Esophagus muscularis mucosa (tissue), 4 donors: ENCODE measurements around the gene RPS14. TPM values are rescaled to one million over a fixed set of nuclear protein-coding genes. Genes with fewer than 3 reads are reported as not detected.

Experiments used
- DNase-seq: peaks from one replicate; pipeline ENCODE4 v3.0.0-alpha.2; 2017; ENCODE audit errors: extremely low spot score
- H3K27ac ChIP-seq, 4 donors: fragments of 200-600 bp; sonication (generic); replicated peaks in 1 of 4; 1 replicate in 3 of 4; 2 replicates in 1 of 4; pipeline ENCODE4 v1.5.1; 2016 to 2019; ENCODE audit warnings: mild to moderate bottlenecking in 1 of 4
- H3K27me3 ChIP-seq, 4 donors: fragments of 200-600 bp; sonication (generic); one replicate each; pipeline versions ENCODE4 v1.5.1 to v1.6.0; 2016 to 2019
- H3K36me3 ChIP-seq, 4 donors: fragments of 200-600 bp; sonication (generic); one replicate each; pipeline ENCODE4 v1.5.1; 2016 to 2019
- H3K4me1 ChIP-seq, 4 donors: fragments of 200-600 bp; sonication (generic); one replicate each; pipeline ENCODE4 v1.5.1; 2016 to 2019
- H3K4me3 ChIP-seq, 4 donors: fragments of 200-600 bp; sonication (generic); 1 replicate in 2 of 4; 2 replicates in 2 of 4; pipeline ENCODE4 v1.5.1; 2016 to 2019; ENCODE audit warnings: mild to moderate bottlenecking in 4 of 4, moderate library complexity in 1 of 4
- H3K9me3 ChIP-seq, 4 donors: fragments of 200-600 bp; sonication (generic); 1 replicate in 3 of 4; 2 replicates in 1 of 4; pipeline ENCODE4 v1.5.1; 2016 to 2019
- EP300 ChIP-seq: sonication (generic); formaldehyde crosslinking; IDR thresholded peaks from one replicate; pipeline ENCODE4 v1.6.1; 2017; ENCODE audit warnings: antibody characterized with exemption
- POLR2A ChIP-seq: fragments of 450-650 bp; IDR thresholded peaks from one replicate; pipeline ENCODE4 v1.6.1; 2017; ENCODE audit warnings: antibody characterized with exemption, moderate library complexity, mild to moderate bottlenecking, low read depth
- POLR2AphosphoS5 ChIP-seq, 2 donors: sonication (generic); formaldehyde crosslinking; IDR thresholded peaks; one replicate each; pipeline ENCODE4 v1.6.1; 2017; ENCODE audit warnings: antibody characterized with exemption in 2 of 2
- WGBS: methylation state at CpG from one replicate; pipeline ENCODE4 v1.1.5; 2018; 5-methylcytosine and 5-hydroxymethylcytosine counted together
- intact Hi-C: fragments of 100-400 bp; cut with DNase I; formaldehyde crosslinking; loops from one replicate; pipeline ENCODE4 v1.15.1; 2023
- total RNA-seq, 4 donors: library from RNA; depleted of rRNA; stranded (reverse); fragments of >200 nt; gene quantifications; one replicate each; pipeline versions ENCODE4 v1.1.0 to v1.2.1, GENCODE V29; 2016
- TF ChIP-seq, protein P1 (sequence below), 3 experiments: fragments of 200-600 bp in 2 of 3; fragments of 450-650 bp in 1 of 3; sonication (generic) in 2 of 3; IDR thresholded peaks; one replicate each; pipeline ENCODE4 v1.5.1; 2017 to 2019; ENCODE audit warnings: antibody characterized with exemption in 3 of 3, mild to moderate bottlenecking in 2 of 3, moderate library complexity in 1 of 3

Gene RPS14
- total RNA-seq, 4 donors from 2014 or later = 1,492 to 3,727 (median 2,626) TPM

DNA sequence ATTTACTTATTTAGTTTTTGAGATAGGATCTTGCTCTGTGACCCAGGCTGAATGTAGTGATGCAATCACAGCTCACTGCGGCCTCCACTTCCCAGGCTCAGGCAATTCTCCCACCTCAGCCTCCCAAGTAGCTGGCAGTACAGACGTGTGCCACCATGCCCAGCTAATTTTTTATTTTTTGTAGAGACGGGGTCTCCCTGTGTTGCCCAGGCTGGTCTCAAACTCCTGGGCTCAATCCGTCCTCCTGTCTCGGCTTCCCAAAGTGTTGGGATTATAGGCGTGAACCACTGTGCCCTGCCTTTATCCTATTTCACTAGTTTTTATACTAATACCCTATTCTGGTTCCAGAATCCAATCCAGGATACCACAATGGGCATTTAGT, 6.8 kb downstream of the RPS14 start:
- Histone ChIP-seq H3K27ac (peak overlapping the region in 1 of 4 donors; percentile 45), H3K36me3 (peaks cover 44 to 58% (median 51%) of the 10 kb centered on the region in 4 donors), H3K9me3 (no peaks in the 10 kb centered on the region), H3K27me3 (no peaks in the 10 kb centered on the region), H3K4me1 (peaks cover 10 to 52% (median 31%) of the 10 kb centered on the region in 4 donors), H3K4me3 (no peak overlapping the region)
- DNase-seq = no peak
- TF ChIP-seq POLR2AphosphoS5 (IDR thresholded peaks at IDR 0.05) = no peak
- TF ChIP-seq POLR2A = no peak
- no peak for TF ChIP-seq EP300
- TF ChIP-seq, protein P1, sequence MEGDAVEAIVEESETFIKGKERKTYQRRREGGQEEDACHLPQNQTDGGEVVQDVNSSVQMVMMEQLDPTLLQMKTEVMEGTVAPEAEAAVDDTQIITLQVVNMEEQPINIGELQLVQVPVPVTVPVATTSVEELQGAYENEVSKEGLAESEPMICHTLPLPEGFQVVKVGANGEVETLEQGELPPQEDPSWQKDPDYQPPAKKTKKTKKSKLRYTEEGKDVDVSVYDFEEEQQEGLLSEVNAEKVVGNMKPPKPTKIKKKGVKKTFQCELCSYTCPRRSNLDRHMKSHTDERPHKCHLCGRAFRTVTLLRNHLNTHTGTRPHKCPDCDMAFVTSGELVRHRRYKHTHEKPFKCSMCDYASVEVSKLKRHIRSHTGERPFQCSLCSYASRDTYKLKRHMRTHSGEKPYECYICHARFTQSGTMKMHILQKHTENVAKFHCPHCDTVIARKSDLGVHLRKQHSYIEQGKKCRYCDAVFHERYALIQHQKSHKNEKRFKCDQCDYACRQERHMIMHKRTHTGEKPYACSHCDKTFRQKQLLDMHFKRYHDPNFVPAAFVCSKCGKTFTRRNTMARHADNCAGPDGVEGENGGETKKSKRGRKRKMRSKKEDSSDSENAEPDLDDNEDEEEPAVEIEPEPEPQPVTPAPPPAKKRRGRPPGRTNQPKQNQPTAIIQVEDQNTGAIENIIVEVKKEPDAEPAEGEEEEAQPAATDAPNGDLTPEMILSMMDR (IDR thresholded peaks at IDR 0.05) = no peak
- WGBS = 81% methylated on average over 6 of the region's 6 CpGs
- intact Hi-C loops = loop anchor here (10.0 kb wide), 1 partner anchor 308 kb away; no protein-coding TSS in a partner anchor

DNA sequence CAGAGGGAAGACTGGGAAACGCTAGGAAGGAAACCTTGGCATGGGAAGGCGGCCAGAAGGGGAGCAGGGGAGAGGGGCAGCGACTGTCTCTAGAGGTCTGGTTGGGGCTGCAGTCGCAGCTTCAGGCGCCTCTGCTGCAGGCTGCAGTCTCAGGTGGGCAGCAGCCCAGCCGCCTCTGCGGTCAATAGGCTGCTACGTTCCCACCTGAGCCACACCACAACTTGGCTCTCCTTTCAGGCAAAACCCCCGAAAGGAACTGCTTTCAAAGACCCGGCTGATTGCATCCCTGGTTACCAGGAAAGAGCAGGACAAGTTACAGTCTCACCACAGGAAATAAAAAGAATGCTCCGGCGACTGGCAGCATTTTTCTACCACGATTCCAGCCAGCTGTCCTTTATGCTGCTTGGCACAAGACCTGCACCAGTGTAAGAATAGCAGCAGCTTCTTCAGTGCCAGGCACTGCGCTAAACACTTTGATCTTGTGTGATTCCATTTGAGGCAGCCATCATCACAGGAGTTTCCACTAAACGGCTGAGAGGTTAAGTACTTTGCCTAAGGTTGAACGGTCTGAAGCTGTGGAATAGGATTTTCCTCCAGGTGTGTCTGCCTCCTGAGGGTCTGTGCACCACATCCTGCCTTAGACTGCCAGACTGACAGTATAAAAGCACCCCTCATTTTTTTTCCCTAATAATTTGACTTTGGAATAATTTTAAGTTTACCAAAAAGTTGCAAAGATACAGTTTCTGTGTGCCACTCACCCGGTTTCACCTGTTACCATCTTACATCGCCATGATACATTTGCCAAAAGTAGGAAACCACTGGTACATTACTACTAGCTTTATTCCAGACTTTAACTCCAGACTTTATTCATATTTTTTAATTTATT, 7.5 kb downstream of the RPS14 start:
- Histone ChIP-seq H3K4me1 (peaks cover 9 to 46% (median 27%) of the 10 kb centered on the region in 4 donors), H3K9me3 (no peaks in the 10 kb centered on the region), H3K27me3 (no peaks in the 10 kb centered on the region), H3K4me3 (no peak overlapping the region), H3K27ac (peak overlapping the region in 2 of 4 donors; percentile 3 to 45), H3K36me3 (peaks cover 38 to 52% (median 45%) of the 10 kb centered on the region in 4 donors)
- TF ChIP-seq POLR2AphosphoS5 (IDR thresholded peaks at IDR 0.05) (peak; percentile 6 to 10), EP300 (no peak), POLR2A (no peak)
- TF ChIP-seq, protein P1 (IDR thresholded peaks at IDR 0.05) = no peak
- 63% methylated on average over 18 of the region's 18 CpGs for WGBS
- no peak for DNase-seq
- intact Hi-C loops = loop anchor here (10.0 kb wide), 1 partner anchor 307 kb away; no protein-coding TSS in a partner anchor

DNA sequence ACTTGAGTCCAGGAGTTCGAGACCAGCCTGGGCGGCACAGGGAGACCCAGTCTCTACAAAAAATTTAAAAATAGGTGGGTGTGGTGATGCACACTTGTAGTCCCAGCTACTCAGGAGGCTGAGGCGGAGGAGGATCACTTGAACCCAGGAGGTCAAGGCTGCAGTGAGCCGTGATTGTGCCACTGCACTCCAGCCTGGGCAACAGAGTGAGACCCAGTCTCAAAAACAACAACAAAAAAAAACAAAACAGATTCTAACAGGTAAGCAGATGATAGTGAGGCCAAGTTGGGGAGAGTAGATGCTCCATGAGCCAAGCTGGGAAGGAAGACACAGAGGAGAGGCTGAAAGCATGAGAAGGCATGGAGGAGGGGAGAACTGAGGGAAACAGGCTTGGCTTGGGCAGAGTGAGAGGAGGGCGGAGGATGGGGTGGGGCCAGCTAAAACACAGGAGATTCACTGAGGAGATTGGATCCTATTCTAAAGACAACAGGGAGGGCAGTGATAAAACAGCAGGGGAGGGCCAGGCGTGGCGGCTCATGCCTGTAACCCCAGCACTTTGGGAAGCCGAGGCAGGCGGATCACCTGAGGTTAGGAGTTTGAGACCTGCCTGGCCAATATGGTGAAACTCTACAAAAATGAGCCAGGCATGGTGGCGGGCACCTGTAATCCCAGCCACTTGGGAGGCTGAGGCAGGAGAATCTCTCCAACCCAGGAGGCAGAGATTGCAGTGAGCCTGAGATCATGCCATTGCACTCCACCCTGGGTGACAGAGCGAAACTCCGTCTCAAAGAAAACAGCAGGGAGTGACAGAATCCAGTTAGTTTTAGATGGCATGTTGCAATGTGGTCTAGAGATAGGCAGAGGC, 8.4 kb downstream of the RPS14 start:
- WGBS = 89% methylated on average over 12 of the region's 12 CpGs
- intact Hi-C loops = loop anchor here (10.0 kb wide), 1 partner anchor 306 kb away; no protein-coding TSS in a partner anchor
- Histone ChIP-seq H3K36me3 (peaks cover 29 to 43% (median 36%) of the 10 kb centered on the region in 4 donors), H3K27ac (peak overlapping the region in 2 of 4 donors; percentile 3 to 45), H3K4me3 (no peak overlapping the region), H3K4me1 (peaks cover 9 to 40% (median 25%) of the 10 kb centered on the region in 4 donors), H3K9me3 (no peaks in the 10 kb centered on the region), H3K27me3 (no peaks in the 10 kb centered on the region)
- DNase-seq = no peak
- TF ChIP-seq, protein P1 (IDR thresholded peaks at IDR 0.05) = no peak
- no peak for TF ChIP-seq POLR2A

DNA sequence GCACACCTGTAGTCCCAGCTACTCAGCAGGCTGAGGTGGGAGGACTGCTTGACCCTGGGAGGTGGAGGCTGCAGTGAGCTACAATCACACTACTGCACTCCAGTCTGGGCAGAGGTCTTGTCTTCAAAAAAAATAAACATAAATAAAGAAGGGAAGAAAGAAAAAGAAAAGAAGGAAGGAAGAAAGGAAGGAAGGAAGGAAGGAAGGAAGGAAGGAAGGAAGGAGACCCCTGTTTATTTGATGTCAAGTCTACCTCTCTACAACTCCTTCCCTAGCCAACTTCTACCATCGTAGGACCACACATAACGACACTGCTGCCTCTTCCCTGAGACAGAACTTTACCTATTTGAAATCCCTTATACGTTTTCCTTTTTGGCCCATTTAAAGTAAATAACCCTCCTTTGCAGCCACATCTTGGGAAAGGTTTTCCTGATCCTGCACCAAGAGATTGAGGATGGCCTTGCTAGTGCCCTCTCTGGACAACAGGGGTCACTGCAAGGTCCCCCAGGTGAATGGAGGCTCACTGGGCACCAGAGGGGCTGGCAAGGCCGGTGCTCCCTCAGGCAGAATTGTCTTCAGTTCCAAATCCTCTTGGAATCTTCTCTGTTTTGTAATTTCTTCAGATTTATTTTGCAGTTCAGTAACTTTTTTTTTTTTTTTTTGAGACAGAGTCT, 10.5 kb downstream of the RPS14 start:
- 55% methylated on average over 4 of the region's 4 CpGs for WGBS
- Histone ChIP-seq H3K27ac (no peak overlapping the region), H3K4me3 (no peak overlapping the region), H3K27me3 (no peaks in the 10 kb centered on the region), H3K9me3 (no peaks in the 10 kb centered on the region), H3K36me3 (peaks cover 7 to 21% (median 14%) of the 10 kb centered on the region in 4 donors), H3K4me1 (peaks cover 12 to 27% (median 20%) of the 10 kb centered on the region in 4 donors)
- TF ChIP-seq, protein P1 (IDR thresholded peaks at IDR 0.05) = peak; percentile 28 to 57 (median 38)
- TF ChIP-seq POLR2A = no peak
- intact Hi-C loops = loop anchor here (5.0 kb wide), 1 partner anchor 277 kb away; no protein-coding TSS in a partner anchor
- DNase-seq = no peak
